Psoas muscle (tissue), 8 donors: ENCODE measurements around the gene UBA52. TPM values are rescaled to one million over a fixed set of nuclear protein-coding genes. Genes with fewer than 3 reads are reported as not detected.
A peak's percentile ranks its signal among the peaks of the same experiment; 100 is the strongest.
"Not testable (repeated sequence)": the region's sequence is repeated elsewhere in the genome, so short reads cannot be mapped to it uniquely, and the experiment has no call there.

Experiments
- ATAC-seq, 4 donors: fragments of 200-7000 bp; cut with Tn5 transposase; one replicate each; pipeline ENCODE4 v1.9.1; 2020; ENCODE audit warnings: moderate library complexity in 3 of 4, mild to moderate bottlenecking in 2 of 4
- DNase-seq, 2 donors: peaks; one replicate each; pipeline ENCODE4 v3.0.0-alpha.2; 2020
- H3K27ac ChIP-seq: fragments of 200-600 bp; one replicate; pipeline ENCODE4 v1.8.0; 2022
- H3K27me3 ChIP-seq, 3 donors: fragments of 200-600 bp in 1 of 3; one replicate each; pipeline versions ENCODE4 v1.6.1 to v1.8.0; 2013 to 2022; ENCODE audit warnings: low read length in 2 of 3, mild to moderate bottlenecking in 2 of 3, moderate library complexity in 1 of 3; ENCODE audit not compliant: insufficient read depth in 3 of 3
- H3K36me3 ChIP-seq, 2 donors: fragments of 200-600 bp in 1 of 2; one replicate each; pipeline versions ENCODE4 v1.6.1 to v1.8.0; 2013 to 2022; ENCODE audit warnings: low read depth in 1 of 2, mild to moderate bottlenecking in 1 of 2, moderate library complexity in 1 of 2; ENCODE audit not compliant: insufficient read depth in 1 of 2
- H3K4me1 ChIP-seq: fragments of 200-600 bp; one replicate; pipeline ENCODE4 v1.8.0; 2022
- H3K4me3 ChIP-seq: fragments of 200-600 bp; one replicate; pipeline ENCODE4 v1.8.0; 2022; ENCODE audit warnings: mild to moderate bottlenecking
- H3K9me3 ChIP-seq: fragments of 200-600 bp; one replicate; pipeline ENCODE4 v1.8.0; 2022
- CTCF ChIP-seq: fragments of 200-600 bp; IDR thresholded peaks from one replicate; pipeline ENCODE4 v1.8.0; 2022; ENCODE audit warnings: antibody characterized with exemption
- WGBS, 3 donors: extraction: QIAGEN DNeasy Blood & Tissue Kit; methylation state at CpG; one replicate each; pipeline versions ENCODE4 v1.1.6 to v1.1.7; 2013; 5-methylcytosine and 5-hydroxymethylcytosine counted together
- intact Hi-C, 2 donors: fragments of 100-400 bp; cut with DNase I; formaldehyde crosslinking; loops; one replicate each; pipeline versions ENCODE4 v1.11.0 to v1.14.2; 2022
- long read RNA-seq, 2 donors: library from polyadenylated mRNA; unstranded; transcript quantifications; one replicate each; pipeline ENCODE4 v2.0.0, GENCODE V29; 2021
- polyA plus RNA-seq, 3 donors: library from polyadenylated mRNA; stranded (reverse); fragments of 200-250 nt; gene quantifications; one replicate each; pipeline ENCODE4 v1.2.3, GENCODE V29; 2013
- total RNA-seq, 4 donors: library from RNA; stranded (reverse); fragmentation: NEBNext Ultra II Directional in 2 of 4; extraction: Animal tissue kit (Norgen Biotek cat#: 25700) in 2 of 4; gene quantifications; one replicate each; pipeline versions ENCODE4 v1.2.1 to v1.2.4, GENCODE V29; 2021 to 2023
- donor health status: healthy with polysubstance abuse.
- donor health status: DM: no; HTN: no; CAD: no; lungs with moderate emphysema.
- donor health status: Bipolar disorder and iron deficiency.
- donor health status: healthy.
- donor health status: DM: yes; HTN: yes; CAD: no.
- donor health status: DM: no; HTN: no; CAD: no.
- donor health status: DM: no; HTN: no; CAD: no.
- donor health status: DM: yes; HTN: yes; CAD: no.

UBA52 gene
- total RNA-seq: 1,000 to 10,000 TPM in 2 of 4 donors, 100 to 1,000 TPM in 2; 979 to 1,082 (median 1,028) TPM
- polyA plus RNA-seq: 1,000 to 10,000 TPM in 2 of 3 donors, 100 to 1,000 TPM in 1; 877 to 1,553 (median 1,005) TPM
- long read RNA-seq, donor 1, transcript UBA52-202 (5 exons, 2,845 nt): major isoform, 67 of 141 reads
- long read RNA-seq, donor 1, transcript UBA52-209 (4 exons, 514 nt): minor isoform, 11 of 141 reads
- long read RNA-seq, donor 1, transcript UBA52-201 (5 exons, 572 nt): minor isoform, 55 of 141 reads
- long read RNA-seq, donor 1, partial matches to known transcripts: 3 of 141 reads
- long read RNA-seq, donor 1, other reads (novel, unspliced or antisense): 4 of 141 reads
- long read RNA-seq, donor 2, transcript UBA52-202 (5 exons, 2,845 nt): major isoform, 79 of 161 reads
- long read RNA-seq, donor 2, transcript UBA52-209 (4 exons, 514 nt): minor isoform, 5 of 161 reads
- long read RNA-seq, donor 2, transcript UBA52-201 (5 exons, 572 nt): minor isoform, 55 of 161 reads
- long read RNA-seq, donor 2, partial matches to known transcripts: 12 of 161 reads
- long read RNA-seq, donor 2, other reads (novel, unspliced or antisense): 5 of 161 reads

- intact Hi-C loops: loop anchor here (5.0 kb wide), 3 partner anchors 54 to 104 kb away; no protein-coding TSS in a partner anchor
- peaks cover 13% of the 10 kb centered on the region for H3K4me1 ChIP-seq
- peak; percentile 99 for DNase-seq
- H3K27ac ChIP-seq: peak within 1 kb of the TSS; percentile 94
- no peaks in the 10 kb centered on the region for H3K27me3 ChIP-seq
- WGBS, 3 donors: 0 to 1% (median 0%) methylated on average over 61 to 75 of the region's 75 CpGs
- peaks cover 4 to 70% of the 10 kb centered on the region in 2 donors for H3K36me3 ChIP-seq
- no peaks in the 10 kb centered on the region for H3K9me3 ChIP-seq
- ATAC-seq: peak; percentile 95 to 98 (median 96)
- TF ChIP-seq CTCF: no peak
- peak within 1 kb of the TSS; percentile 77 for H3K4me3 ChIP-seq
Measured at GRCh38 chr19:18571564-18572344, at the start of gene UBA52. TSS of gene UBA52 (plus strand) at chr19:18571857. CDS start at chr19:18573301, 1,444 bp downstream.

DNA sequence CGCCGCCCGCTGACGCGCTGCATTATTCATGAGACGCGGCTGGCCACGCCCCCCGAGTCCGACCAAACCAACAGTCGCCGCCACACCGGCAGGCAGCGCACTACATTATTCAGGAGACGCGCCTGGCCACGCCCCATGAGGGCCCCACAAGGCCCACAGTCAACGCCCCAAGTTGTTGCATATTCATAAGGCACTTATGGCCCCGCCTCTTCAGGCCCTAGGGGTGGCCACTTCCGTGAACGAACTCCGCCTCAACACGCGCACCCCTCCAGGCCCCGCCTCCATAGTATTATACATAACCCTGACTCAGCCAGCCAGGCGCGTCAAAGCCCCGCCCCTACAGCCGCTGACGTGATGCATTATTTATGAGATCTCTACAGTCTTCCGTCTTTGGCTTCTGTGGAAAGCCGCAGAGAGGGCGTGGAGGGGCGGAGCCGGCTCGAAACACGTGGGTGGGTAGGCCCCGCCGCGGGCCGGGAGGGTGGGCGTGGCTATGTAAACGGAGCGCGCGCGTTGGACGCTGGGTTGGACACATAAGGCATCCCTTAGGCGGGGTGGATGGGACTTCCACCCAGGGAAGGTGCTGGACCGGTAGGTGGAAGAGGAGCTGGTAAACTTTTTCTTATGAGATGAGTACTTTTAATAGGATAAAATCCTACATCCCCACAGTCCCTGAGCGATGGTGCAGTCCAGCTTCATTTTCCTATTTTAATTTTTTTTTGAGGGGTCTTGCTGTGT lies 49.4 kb upstream of the UBA52 start:
- Histone ChIP-seq H3K4me3 (peak overlapping the region; percentile 100), H3K27ac (peak overlapping the region; percentile 98), H3K9me3 (no peaks in the 10 kb centered on the region), H3K4me1 (peaks cover 28% of the 10 kb centered on the region), H3K36me3 (no peaks in the 10 kb centered on the region), H3K27me3 (no peaks in the 10 kb centered on the region)
- WGBS, 3 donors: 1 to 2% (median 1%) methylated on average over 49 to 51 of the region's 51 CpGs
- DNase-seq (peak; percentile 100), ATAC-seq (peak; percentile 82 to 88 (median 84))
- intact Hi-C loops: loop anchor here (5.0 kb wide), 1 partner anchor 35 kb away; the partner anchor contains the start of gene KXD1 (in 2 of the 2)
- TF ChIP-seq CTCF: peak; percentile 11

- Histone ChIP-seq H3K27ac (peak overlapping the region; percentile 38), H3K4me3 (peak overlapping the region; percentile 33), H3K4me1 (peaks cover 24% of the 10 kb centered on the region)
- intact Hi-C loops: loop anchor here (5.0 kb wide), 1 partner anchor 34 kb away; the partner anchor contains the start of gene KXD1 (in 2 of the 2)
- not testable (repeated sequence) for DNase-seq, H3K36me3 ChIP-seq, H3K9me3 ChIP-seq, ATAC-seq, H3K27me3 ChIP-seq
- WGBS, 3 donors: 65 to 77% (median 69%) methylated on average over 19 of the region's 19 CpGs
Measured at GRCh38 chr19:18522862-18523440, 48.7 kb upstream of the UBA52 start.

GRCh38 chr19:18523841-18524240 lies 47.8 kb upstream of the UBA52 start:
- no peaks in the 10 kb centered on the region for H3K36me3 ChIP-seq
- H3K4me3 ChIP-seq: no peak overlapping the region
- no peak overlapping the region for H3K27ac ChIP-seq
- H3K4me1 ChIP-seq: peaks cover 15% of the 10 kb centered on the region
- DNase-seq (no peak), ATAC-seq (no peak)
- no peak for TF ChIP-seq CTCF
- 89 to 92% (median 90%) methylated on average over 9 of the region's 9 CpGs for WGBS, 3 donors
- no peaks in the 10 kb centered on the region for H3K27me3 ChIP-seq
- intact Hi-C loops: loop anchor here (5.0 kb wide), 1 partner anchor 33 kb away; the partner anchor contains the start of gene KXD1 (in 2 of the 2)
- H3K9me3 ChIP-seq: no peaks in the 10 kb centered on the region
